GM12878 (cell line): ENCODE results near the gene NRP2.

Experiments used
- CBX3 ChIP-seq: fragments of 200-600 bp; sonication (generic); IDR thresholded peaks from 2 replicates; pipeline ENCODE4 v1.6.1; 2016; ENCODE audit warnings: low read depth, borderline replicate concordance
- CREM ChIP-seq: IDR thresholded peaks from 2 replicates; pipeline ENCODE4 v1.6.1; 2014; ENCODE audit warnings: antibody characterized with exemption, low read depth
- CTCF ChIP-seq, 3 experiments: IDR thresholded peaks in 2 of 3; conservative IDR thresholded peaks in 1 of 3; 2 replicates each; pipeline ENCODE4 v1.5.1; 2011; ENCODE audit warnings: low read depth in 3 of 3, low read length in 3 of 3, mild to moderate bottlenecking in 3 of 3, control low read depth in 2 of 3, moderate library complexity in 2 of 3, inconsistent platforms in 1 of 3, mixed read lengths in 1 of 3; ENCODE audit not compliant: control insufficient read depth in 2 of 3, insufficient read depth in 1 of 3; ENCODE audit errors: extremely low read depth in 1 of 3
- EZH2 ChIP-seq: IDR thresholded peaks from 2 replicates; pipeline ENCODE4 v1.6.1; 2012; ENCODE audit warnings: low read depth, mild to moderate bottlenecking, control low read depth, inconsistent platforms, low read length, borderline replicate concordance; ENCODE audit not compliant: control insufficient read depth
- FOXM1 ChIP-seq: IDR thresholded peaks from 2 replicates; pipeline ENCODE4 v1.6.1; 2012; ENCODE audit warnings: low read depth, mild to moderate bottlenecking, inconsistent platforms, low read length, moderate library complexity
- NBN ChIP-seq: fragments of 450-650 bp; IDR thresholded peaks from 2 replicates; pipeline ENCODE4 v1.6.1; 2016
- NRF1 ChIP-seq: conservative IDR thresholded peaks from 2 replicates; pipeline ENCODE4 v1.6.1; 2011; ENCODE audit warnings: mild to moderate bottlenecking, low read depth, low read length, improper control_type of control experiment
- YY1 ChIP-seq: IDR thresholded peaks from 2 replicates; pipeline ENCODE4 v1.6.1; 2011; ENCODE audit warnings: low read depth, mild to moderate bottlenecking, low read length

- TF ChIP-seq CREM = no peak
- TF ChIP-seq NBN = no peak
- TF ChIP-seq CBX3 = no peak
- no peak for TF ChIP-seq YY1
- TF ChIP-seq FOXM1 = no peak
- TF ChIP-seq CTCF (IDR thresholded peaks at IDR 0.05 in 2 of 3, conservative IDR thresholded peaks at IDR 0.05 in 1 of 3; ENCODE audit: control insufficient read depth in 2 of 3, extremely low read depth in 1 of 3, insufficient read depth in 1 of 3, low read depth in 3 of 3, low read length in 3 of 3) = no peak
- no peak for TF ChIP-seq NRF1
- no peak for TF ChIP-seq EZH2
These were observed 70.1 kb downstream of the NRP2 start for GRCh38 chr2:205752296-205752820.
